GM19468 (cell line): ENCODE data around the gene GCDH.

ENCODE experiments used
- ATAC-seq: cut with Tn5 transposase; IDR thresholded peaks from one replicate; pipeline ENCODE4 v1.9.1; 2021; ENCODE audit warnings: mild to moderate bottlenecking, moderate library complexity, moderate number of reproducible peaks; ENCODE audit not compliant: unreplicated experiment; ENCODE audit errors: extremely low read depth

Gene GCDH

GRCh38 chr19:12937927-12938778 is 47.2 kb downstream of the GCDH start, which contains the start of gene CALR:
CALR (plus strand) TSS chr19:12938609; CDS start chr19:12938680, 71 bp downstream.
- ATAC-seq, result peak; percentile 72

GRCh38 chr19:12938779-12939601 is 48.0 kb downstream of the GCDH start:
- no peak for ATAC-seq

GRCh38 chr19:12939975-12940423 is 49.0 kb downstream of the GCDH start:
- no peak for ATAC-seq

DNA sequence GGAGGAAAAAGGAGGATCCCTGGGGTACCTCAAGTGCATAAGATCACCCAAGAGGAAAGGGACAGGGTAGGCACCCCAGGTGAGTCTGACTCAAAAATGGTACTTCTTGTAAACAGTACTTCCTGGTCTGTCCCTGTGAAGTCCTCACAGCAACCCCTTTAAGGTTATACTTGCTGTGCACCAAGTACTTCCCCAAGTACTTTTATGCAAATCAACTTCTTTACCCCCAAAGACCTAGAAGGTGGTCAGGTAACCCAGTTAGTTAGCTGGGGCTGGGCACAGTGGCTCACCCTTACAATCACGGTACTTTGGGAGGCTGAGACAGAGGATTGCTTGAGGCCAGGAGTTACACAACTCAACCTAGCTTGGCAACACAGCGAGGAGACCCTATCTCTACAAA is 49.9 kb downstream of the GCDH start:
- ATAC-seq, result no peak

- no peak for ATAC-seq
These were observed 52.6 kb downstream of the GCDH start for GRCh38 chr19:12943437-12944044.

- ATAC-seq, result no peak
These were observed 53.2 kb downstream of the GCDH start for GRCh38 chr19:12944104-12944674.

DNA sequence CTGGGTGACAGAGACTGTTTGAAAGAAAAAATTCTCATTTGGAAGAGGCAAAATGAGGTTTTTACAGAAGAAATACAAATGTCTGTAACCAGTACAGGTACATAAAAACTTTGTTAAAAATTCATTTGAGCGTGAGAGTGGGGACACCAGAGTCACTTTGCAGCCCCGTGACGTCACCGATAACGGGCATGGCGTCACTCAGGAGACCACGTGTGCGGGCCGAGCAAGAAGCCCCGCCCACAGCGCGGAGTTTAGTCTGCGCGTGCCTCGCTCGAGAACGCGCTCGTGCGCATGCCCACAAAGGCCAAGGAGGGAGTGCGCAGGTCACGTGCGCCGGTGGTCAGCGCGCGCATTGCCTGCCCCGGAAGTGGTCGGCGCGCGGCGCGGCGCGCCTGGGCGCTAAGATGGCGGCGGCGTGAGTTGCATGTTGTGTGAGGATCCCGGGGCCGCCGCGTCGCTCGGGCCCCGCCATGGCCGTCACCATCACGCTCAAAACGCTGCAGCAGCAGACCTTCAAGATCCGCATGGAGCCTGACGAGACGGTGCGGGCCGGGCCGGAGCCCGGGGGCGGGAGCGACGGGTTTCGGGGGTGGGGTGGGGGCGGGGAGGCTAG is 54.6 kb downstream of the GCDH start, which contains the start of gene RAD23A:
TSS of gene RAD23A (plus strand) at position 384 of the 613 bp plus-strand sequence. CDS start at position 471, 87 bp downstream.
- peak; percentile 78 for ATAC-seq

DNA sequence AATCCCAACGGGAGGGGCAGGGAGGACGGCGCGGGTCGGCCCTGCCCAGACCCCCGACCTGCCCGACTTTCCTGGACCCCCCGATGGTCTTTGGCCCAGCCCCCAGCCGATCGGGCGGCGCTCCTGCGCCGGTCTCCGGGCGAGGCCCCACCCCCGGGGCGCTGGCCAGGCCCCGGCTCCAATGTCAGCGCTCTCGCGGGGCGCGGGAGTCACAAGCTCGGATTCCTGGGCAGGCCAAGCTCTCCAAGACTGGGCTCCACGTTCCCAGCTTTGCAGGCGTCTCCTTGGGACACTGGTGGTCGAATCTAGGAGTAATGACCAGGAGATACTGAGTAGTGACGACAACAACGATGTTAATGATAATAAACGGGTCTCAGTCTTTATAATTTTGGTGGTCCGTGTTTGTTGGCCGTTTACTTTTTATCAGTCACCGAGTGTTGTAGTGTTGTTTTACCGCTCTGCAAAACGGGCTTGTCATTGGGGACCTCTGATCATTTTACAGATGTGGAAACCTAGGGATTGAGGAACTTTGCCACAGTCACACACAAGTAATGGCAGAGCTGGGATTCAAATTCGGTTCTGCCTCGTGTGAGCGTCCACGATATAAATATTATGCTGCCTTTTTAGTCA is 55.2 kb downstream of the GCDH start:
- no peak for ATAC-seq

DNA sequence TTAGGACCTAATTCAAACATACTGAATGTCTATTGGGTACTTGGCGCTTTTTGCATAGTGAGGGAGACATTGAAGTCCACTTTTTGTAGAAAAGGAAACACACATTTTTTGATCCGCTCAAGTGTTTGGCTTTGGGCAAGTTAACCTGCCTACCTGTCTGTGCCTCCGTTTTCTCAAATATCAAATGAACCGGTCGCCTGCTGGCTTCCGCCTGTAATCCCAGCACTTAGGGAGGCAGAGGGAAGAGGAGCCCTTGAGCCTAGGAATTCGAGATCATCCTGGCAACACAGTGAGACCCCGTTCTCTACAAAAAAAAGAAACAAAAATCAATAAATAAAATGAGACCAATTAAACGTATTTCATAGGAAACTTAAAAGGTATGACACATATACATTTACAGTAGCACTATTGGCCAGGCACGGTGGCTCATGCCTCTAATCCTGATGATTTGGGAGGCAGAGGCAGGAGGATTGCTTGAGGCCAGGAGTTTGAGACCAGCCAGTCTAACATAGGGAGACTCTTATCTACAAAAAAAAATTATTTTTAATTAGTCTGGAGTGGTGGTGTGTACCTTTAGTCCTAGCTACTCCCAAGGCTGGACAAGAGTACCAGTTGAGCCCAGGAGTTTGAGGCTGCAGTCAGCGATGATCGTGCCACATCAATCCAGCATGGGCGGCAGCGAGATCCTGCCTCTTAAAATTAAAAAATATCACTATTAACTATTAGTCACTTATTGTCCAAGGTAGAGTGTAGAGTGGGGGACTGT is 56.0 kb downstream of the GCDH start:
- ATAC-seq, result no peak

DNA sequence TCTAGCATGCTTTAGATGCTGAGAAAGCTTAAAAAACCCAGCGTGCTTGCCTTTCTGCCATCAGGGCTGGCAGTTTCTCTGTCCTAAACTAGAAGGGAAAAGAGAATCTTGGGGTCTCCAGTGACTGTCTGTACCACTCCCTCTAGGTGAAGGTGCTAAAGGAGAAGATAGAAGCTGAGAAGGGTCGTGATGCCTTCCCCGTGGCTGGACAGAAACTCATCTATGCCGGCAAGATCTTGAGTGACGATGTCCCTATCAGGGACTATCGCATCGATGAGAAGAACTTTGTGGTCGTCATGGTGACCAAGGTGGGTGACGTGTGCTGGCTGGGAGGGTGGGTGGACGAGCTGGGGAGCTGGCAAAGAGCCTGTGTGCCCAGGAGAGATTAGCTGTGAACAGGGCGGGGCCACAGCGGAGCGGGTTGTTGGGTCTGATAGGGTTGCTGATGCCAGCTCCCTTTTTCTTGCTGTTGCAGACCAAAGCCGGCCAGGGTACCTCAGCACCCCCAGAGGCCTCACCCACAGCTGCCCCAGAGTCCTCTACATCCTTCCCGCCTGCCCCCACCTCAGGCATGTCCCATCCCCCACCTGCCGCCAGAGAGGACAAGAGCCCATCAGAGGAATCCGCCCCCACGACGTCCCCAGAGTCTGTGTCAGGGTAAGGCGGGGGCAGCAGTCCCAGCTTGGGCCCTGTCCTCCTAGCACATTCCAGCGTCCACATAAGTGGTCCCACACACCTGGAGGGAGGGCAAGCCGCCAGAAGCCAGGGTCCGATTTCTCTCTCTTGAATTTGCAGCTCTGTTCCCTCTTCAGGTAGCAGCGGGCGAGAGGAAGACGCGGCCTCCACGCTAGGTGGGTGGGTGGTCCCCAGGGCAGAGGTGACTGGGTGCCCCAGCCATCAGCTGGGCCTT is 57.0 kb downstream of the GCDH start:
- no peak for ATAC-seq

GRCh38 chr19:12948612-12949362 is 57.8 kb downstream of the GCDH start:
- ATAC-seq, result no peak
